IPS DF 19.7 (cell line): Measurements from ENCODE around the gene OGFRL1.

ENCODE experiments used
- DNase-seq: peaks from one replicate; pipeline ENCODE4 v3.0.0-alpha.2; 2013; ENCODE audit warnings: low read depth, low spot score

The OGFRL1 gene

DNA sequence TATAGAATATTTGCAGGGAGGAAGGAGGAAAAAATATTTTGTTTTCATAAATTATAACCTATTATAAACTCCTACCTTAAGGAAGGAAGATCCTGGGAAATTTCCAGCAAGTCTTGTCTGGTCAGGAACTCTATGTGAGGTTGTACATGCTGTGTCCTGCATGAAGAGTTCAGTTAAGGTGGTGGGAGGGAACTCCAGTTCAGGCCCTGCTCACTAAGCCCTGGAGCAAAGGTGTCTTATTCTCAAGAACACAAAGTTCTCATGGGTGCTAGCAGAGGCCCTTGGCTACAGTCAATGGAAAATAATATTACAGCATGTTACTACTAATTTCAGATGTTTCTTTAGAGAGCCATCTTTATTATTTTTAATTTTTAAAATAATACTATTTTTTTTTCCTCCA is 3.8 kb upstream of the OGFRL1 start:
- DNase-seq = no peak

DNA sequence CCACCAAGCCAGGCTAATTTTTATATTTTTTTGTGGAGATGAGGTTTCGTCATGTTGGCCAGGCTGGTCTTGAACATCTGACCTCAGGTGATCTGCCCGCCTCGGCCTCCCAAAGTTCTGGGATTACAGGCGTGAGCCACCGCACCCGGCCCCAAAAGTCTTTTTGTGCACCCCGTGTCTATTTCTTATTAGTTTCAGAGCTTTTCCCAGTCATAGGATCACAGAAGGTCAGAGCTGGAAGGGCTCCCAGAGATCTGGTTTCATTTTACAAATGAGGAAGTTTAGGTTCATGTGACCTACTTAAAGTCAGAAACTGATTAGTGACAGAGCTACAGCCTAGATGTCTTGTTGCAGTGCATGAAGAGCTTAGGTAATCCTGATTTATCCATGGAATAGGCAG is 1.6 kb upstream of the OGFRL1 start:
- no peak for DNase-seq

DNA sequence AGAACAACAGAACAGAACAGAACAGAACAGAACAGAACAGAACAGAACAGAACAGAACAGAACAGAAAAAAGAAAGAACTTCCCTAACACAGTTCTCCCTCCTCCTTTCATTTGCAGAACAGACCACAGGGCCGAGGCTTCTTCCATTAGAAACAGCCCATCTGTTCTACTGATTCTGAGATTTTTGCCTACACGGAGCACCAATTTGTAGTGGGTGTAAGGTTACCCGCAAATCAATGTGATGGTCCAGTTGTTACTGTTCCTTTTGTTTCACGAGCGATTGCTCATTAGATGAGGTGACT is 734 bp upstream of the OGFRL1 start:
- no peak for DNase-seq

DNA sequence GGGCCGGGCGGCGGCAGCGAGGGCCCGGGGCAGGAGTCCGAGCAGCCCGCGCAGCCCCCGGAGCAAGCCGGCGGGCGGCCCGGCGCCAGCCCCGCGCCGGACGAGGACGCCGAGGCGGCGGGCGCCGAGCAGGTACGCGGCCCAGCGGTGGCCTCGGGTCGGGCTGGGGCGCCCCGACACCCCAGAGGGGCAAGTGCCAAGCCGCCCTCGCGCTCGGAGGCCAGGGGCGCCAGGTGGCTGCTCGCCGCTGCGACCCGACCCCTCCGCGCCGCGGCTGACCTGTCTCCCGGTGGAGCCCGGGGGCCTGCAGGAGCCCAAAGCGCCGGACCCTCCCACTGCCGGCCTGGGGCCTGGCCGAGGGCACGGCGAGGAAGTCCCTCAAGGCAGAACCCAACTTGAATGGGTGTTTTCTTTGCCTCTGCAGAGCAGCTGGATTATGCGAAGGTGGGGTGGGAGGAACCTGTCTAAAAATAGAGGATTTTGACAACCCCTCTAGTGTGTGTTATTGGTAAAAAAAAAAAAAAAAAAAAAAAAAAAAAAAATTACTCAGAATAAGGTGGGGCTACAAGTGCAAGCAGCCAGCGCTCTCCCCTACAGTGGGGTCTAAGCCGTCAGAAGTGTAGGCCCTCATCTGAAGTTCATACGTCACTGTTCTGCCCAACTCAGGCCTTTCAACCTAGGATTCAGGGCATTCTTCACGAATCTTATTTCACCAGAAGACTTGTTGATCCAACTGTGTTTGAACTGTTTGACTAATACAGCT is 609 bp downstream of the OGFRL1 start:
- DNase-seq = no peak

DNA sequence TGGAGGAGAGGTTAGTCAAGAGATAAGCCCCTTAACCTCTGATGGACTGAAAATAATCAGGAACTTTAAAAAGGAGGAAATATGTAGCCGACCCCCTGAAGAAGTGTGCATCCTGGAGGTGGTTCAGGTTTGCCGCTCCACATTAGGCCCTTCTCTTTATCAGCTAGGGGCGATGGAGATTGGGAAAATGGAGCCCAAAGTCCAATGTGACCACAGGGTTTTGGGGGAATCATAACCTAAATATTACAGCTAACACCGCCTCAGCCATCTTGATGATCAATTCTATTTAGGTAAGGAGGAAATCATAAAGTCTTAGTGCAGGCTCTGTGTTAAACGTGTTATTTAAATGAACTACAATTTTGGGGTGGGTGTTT is 1.2 kb downstream of the OGFRL1 start:
- DNase-seq = no peak

DNA sequence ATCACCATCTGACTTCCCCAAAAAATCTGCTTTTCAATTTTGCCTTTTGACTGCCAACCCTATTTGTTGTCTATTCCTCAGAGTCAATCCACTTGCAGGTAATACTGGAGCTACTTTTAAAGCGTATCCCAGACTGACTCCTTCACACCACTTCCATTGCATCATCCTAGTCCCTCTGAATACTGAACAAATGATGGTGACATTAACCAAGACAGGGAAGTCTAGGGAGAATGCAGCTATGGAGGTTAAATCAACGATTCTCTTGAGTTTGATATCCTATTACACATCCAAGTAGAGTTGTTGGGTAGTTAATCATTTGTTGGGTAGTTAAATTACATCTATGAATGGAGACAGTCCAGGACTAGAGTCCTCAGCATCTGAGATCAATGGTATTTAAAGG is 2.0 kb downstream of the OGFRL1 start:
- no peak for DNase-seq

DNA sequence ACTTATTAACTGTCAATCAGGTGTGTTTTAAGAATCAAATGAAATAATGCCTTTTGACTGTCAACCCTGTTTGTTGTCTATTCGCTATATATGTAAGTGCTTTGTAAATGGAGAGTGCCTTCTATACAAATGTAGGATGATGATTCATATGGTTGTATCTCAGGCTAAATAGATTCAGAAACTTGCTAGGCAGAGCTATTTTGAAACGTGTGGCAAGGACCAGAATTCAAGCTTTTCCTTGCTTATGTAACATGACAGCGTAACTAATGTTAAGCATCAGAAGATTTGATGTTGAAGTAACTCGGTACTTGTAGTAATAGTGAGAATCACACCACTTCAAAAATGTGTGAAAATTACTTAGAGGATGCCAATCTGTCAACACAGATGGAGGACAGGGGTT is 3.4 kb downstream of the OGFRL1 start:
- no peak for DNase-seq

DNA sequence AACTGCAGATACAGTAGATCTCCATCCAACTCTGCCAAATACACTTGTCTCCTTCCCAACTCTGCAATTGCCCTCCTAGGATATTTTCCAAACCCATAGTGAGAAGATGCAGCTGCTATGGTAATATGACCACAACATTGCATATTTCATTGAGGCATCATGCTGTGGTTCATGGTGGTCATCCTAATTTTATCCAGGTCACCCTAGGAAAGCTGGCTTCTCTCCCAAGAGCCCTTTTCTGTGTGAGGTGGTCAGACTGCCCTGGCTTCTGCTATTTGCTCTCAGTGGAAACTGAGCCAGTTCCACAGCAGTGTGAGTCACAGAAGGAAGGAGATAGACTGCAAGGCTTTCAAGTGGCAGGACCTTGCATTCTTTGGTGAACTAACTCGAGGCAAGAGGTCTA is 5.5 kb downstream of the OGFRL1 start:
- no peak for DNase-seq

DNA sequence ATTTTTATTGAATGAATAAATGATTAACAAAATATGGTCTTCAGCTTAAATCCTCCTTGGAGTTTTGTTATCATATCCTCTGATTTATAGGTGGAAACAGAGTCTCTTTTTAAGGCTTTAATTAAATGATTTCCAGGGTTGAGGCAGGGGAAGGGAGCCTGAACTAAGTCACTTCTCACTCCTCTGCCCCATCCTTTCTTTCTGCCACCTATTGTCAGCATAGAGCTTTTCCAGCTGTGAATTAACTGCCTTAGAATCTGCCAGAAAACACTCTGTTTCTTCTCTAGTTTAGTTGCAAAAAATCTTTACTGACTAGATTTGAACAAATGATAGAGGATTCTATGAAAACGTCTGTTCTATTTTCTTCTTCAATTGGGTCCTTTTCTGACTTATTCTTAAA is 9.8 kb downstream of the OGFRL1 start:
- DNase-seq = no peak

DNA sequence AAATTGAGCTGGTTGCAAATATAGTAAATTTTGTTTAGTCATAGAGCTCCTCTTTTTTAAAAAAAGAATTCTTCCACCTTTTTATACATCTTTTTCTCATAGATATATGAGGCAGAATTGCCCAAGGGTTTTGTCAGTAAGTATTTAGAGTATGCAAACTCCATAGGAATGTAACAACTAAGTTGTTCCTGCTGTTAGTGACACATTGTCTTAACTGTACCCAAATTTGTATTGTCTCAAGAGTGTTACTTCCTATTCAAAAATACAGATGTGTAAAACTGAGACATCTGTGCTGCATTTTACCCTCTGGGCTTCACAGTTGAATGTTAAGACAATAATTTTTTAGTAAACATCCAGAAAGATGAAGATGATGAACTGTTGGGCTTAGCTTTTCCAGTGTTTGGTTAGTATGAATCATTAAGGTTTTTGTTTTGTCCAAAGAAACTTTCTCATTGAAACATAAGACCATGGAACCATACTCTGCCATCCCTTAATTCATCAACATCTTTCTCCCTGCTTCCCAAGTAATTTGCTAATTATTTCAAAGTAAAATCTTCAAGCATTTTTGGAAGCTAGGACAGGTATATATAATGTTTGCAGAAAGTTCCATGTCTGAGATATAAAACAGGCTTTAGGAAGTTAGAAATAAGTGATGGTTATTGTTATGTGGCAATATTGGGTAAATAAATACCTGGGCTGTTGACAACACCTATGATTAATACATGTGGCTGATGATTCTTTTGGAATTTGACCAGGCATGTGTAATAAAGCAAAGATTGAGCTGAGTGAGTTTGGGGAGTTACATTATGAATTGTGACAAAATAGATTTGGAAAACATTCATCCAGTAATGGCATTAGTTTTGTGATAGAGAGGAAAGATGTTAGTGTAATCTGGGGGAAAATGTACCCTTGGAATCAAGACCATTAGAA is 11.2 kb downstream of the OGFRL1 start:
- no peak for DNase-seq

DNA sequence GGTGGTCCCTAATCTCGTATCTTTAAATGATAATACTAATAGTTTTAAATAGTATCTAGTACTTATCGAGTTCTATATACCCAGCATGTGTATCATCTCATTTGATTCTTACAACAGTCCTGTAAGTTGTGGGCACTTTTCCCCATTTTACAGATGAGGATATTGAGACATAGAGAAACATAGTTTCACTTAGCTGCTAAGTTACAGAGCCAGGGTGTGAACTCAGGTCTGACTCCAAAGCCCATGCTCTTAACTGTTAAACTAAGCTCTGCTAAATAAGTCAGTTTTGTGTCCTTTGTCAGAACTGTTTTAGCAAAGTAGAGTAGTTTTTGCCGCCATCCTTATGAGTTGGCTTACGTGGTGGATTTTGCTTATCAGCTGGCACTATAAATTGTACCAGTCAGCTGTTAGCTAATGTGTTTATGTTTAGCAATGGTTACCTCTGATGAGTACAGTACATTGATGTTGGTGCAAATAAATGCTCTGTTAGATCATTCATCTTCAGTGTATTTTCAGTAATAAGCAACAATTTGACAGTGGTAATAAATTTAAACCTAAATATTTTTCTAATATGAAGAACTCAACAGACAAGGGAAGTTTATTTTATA is 12.1 kb downstream of the OGFRL1 start:
- DNase-seq = no peak

DNA sequence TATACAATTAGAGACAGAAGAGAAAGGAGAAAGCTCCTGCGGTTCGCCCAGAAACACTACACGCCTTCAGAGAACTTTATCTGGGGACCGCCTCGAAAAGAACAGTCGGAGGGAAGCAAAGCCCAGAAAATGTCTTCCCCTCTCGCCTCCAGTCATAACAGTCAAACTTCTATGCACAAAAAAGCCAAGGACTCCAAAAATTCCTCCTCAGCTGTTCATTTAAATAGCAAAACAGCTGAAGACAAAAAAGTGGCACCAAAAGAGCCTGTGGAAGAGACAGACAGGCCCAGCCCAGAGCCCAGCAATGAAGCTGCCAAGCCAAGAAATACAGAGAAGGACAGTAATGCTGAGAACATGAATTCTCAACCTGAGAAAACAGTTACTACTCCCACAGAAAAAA is 12.9 kb downstream of the OGFRL1 start:
- no peak for DNase-seq

DNA sequence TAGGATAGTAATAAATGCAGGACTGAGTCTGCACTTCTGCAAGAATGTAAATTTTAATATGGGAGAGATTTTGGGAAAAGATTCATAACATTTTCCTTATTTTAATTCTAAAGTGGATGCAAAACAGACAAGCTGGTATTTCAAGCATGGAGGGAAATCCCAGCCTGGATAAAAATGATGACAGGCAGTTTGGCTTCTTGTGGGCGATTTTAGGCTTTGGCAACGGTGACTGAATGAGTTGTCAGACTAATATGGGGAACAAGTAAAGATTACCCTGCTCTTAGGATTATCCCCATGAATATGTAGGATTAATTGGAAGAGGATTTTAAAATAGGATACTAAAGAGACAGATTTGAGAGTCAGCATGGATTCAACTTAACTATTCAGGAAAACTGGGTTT is 21.0 kb downstream of the OGFRL1 start:
- DNase-seq = no peak

DNA sequence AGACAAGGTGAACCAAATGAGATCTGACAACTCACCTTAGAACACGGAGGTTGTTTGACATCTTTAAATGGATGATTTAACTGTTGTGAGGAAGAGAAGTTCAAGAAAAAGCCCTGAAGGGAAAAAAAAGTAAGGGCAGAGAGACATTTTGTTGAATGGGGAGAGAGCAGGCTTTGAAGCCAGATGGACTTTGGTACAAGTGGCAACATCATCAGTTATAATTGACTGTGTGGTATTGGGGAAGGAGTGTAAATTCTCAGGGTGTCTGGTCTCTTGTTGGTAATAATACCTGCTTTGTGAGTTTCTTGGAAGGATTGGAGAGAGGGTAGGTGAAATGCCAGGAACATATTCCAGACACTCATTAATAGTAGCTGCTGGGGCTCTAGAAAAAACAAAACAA is 21.6 kb downstream of the OGFRL1 start:
- no peak for DNase-seq

DNA sequence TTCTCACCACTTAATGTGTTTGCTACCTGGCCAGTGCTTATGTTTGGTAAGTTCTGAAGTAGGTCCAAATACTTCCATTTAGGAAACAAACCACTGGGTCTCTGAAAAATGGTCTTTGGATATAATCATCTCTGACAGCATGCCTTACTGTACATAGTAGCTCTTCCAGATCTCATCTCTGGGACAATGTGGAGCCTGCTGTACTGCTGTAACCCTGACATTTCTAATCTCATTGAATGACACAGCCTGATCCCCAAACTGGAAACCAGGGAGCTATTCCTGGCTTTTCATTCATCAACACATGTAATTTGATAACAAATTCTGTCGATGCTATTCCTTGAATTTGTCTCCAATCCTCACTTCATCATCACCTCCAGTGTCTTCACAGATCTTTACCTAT is 23.5 kb downstream of the OGFRL1 start:
- no peak for DNase-seq

DNA sequence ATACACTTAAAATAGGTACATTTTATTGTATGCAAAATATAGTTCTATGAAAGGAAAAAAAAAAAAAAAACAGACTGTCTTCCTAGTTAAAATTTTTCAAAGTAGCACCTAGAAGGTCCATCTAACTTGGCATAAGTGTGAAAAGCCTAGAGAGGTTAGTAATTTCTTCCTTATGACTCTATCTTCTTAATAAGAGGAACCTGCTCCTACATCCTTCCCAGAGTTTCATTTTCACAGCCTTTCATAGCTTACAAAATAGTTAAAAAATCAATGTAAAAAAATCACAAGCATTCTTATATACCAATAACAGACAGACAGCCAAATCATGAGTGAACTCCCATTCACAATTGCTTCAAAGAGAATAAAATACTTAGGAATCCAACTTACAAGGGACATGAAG is 28.8 kb downstream of the OGFRL1 start:
- no peak for DNase-seq

DNA sequence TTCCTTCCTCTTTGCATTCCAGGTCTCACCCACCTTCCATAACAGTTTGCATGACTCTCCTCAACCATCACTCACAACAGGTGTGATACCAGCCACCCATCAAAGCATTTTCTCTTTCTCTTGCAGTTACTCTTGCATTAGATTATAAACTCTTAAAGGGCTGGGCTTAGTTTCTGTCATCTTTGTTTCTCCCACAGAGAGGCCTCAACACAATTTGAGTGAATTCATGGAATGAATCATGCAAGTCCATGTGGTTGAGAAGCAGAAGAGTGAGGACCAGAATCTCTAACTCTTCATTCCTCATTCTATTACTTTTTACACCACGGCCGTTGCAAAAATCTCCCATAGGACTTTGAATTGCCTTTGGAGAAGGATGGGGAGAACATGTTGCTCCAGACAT is 31.4 kb downstream of the OGFRL1 start:
- DNase-seq = no peak

DNA sequence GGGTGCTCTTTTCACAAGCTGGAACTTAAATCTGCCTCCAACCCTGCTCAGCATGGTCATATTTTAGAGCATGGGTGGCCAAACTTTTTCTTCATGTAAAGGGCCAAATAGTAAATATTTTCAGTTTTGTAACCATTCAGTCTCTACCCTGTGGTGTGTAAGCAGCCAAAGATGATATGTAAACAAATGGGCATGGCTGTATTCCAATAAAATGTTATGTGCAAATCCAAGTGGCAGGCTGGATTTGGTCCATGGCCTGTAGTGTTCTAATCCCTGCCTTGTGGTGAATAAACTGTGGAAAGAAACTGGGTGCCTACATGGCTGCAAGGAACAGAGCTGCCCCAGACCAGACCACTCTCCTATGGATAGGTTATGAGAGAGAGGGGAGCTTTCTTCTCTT is 32.7 kb downstream of the OGFRL1 start:
- DNase-seq = no peak

DNA sequence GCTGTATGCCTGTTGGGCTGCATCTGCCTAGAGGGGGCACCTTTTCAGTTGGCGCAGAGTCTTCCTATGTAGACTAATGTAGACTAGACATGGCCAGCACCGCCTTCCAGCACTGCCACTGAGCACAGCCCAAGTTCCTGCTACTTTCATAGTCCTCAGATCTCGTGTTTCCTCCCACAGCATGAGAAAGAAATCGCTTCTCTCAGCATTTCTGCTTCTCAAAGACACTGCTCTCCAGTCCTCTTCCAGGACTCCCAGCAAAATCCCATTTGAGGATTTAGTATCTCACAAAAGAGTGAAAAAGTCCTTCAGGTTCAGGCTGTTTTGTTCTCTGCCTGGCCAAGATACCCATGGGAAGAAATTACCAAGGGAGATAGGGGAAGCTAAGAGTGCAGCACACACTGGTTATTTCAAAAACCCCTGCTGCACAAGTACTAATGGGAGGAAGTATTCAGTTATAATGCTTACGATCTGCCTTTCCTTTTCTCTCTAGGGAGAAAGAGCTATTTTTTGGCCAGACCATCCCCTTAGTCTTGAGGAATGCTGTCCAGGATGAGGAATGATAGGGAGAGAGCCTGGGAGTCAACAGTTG is 35.7 kb downstream of the OGFRL1 start:
- no peak for DNase-seq

DNA sequence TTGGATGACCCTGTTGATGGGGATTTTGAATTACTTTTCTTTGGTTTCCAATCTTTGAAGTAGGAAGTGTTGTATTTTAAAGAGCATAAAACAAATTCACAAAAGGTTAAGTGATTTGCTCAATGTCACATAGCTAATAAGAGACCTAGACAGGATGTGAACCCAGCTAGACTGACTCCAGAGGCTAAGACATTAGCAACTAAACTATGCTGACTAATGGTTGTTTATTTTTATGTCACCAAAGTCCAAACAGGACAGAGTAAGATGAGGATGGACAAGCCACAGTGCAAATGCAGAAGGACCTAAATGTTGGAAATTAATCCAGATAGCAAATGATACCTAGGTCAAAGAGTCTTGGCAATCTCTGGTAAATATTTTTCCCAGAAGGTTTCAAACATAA is 38.0 kb downstream of the OGFRL1 start:
- DNase-seq = no peak

DNA sequence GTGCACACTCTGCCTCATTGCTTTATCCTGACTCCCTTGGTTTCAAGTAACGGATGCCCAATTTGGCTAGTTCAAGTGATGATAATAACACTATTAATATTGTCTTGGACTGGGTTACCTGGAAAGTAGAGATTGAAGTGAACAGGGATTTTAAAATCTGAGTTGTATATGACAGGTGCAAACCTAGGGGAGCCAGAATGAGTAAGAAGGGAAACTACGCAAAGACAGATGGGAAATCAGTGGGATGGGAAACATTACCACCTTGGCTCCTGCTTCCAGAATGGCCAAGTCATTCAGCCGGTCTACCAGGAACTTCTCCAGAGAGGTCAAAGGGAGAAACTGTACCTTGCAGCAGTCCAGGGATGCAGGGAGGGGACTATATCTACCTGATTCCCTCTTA is 41.9 kb downstream of the OGFRL1 start:
- DNase-seq = no peak

DNA sequence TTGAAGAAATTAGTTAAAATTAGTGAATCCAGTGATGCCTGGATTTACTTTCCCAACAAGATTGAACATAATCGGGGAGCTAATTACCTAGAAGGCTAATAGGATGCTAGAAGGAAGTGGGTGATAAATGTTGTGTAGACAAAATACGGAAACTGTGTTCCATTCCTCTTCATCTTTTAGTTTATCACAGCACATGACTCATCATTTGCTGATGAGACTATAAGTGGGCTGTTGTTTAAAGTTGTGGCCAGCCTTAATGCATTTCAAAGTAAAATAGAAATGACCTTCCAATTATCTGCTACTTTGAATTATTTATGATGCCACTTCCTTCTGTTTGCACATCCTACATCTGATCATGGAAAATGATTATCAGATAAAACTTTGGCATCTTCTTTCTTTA is 43.4 kb downstream of the OGFRL1 start:
- no peak for DNase-seq

DNA sequence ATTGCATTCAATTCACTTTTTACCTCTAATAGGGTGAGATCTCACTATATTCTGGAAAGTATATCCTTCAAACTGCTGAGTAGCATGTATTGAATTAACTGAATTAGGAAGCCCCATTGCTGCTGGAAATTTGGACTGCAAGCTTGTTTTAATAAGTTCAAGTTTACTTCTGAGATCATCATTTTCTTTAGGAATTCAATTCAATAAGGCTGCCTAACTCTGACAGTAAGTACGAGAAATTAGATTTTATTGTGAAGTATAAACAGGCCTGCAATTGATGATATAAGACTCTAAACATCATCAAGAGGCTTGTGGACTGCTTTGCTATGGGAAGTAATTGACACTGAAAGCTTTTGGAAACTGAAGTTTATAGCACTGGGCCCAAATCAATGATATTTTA is 44.4 kb downstream of the OGFRL1 start:
- no peak for DNase-seq
